Measurements from ENCODE around the gene ZFP3.

DNA sequence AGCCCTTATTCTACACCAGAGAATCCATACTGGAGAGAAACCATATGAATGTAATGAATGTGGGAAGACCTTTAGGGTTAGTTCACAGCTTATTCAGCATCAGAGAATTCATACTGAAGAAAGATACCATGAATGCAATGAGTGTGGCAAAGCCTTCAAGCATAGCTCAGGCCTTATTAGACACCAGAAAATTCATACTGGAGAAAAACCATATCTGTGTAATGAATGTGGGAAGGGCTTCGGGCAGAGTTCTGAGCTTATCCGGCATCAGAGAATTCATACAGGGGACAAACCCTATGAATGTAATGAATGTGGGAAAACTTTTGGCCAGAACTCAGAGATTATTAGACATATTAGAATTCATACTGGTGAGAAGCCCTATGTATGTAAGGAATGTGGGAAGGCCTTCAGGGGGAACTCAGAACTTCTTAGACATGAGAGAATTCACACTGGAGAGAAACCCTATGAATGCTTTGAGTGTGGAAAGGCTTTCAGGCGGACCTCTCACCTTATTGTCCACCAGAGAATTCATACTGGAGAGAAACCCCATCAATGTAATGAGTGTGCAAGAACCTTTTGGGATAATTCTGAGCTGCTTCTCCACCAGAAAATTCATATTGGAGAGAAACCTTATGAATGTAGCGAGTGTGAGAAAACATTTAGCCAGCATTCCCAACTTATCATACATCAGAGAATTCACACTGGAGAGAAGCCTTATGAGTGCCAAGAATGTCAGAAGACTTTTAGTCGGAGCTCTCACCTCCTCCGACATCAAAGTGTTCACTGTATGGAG, 14.1 kb downstream of the ZFP3 start:
- TF ChIP-seq, protein P1, sequence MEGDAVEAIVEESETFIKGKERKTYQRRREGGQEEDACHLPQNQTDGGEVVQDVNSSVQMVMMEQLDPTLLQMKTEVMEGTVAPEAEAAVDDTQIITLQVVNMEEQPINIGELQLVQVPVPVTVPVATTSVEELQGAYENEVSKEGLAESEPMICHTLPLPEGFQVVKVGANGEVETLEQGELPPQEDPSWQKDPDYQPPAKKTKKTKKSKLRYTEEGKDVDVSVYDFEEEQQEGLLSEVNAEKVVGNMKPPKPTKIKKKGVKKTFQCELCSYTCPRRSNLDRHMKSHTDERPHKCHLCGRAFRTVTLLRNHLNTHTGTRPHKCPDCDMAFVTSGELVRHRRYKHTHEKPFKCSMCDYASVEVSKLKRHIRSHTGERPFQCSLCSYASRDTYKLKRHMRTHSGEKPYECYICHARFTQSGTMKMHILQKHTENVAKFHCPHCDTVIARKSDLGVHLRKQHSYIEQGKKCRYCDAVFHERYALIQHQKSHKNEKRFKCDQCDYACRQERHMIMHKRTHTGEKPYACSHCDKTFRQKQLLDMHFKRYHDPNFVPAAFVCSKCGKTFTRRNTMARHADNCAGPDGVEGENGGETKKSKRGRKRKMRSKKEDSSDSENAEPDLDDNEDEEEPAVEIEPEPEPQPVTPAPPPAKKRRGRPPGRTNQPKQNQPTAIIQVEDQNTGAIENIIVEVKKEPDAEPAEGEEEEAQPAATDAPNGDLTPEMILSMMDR (IDR thresholded peaks at IDR 0.05) = no peak
- no peak for TF ChIP-seq POLR2A (IDR thresholded peaks at IDR 0.05)
